ENCODE results near the gene TMEM220.
A peak's percentile ranks its signal among the peaks of the same experiment; 100 is the strongest.

GRCh38 chr17:10697092-10698081 is 32.4 kb downstream of the TMEM220 start, which contains the start of the genes ADPRM and SCO1:
- TF ChIP-seq CTCF (IDR thresholded peaks at IDR 0.05), result peak; percentile 54
- no peak for TF ChIP-seq EZH2 (IDR thresholded peaks at IDR 0.05)
- no peak for TF ChIP-seq EZH2phosphoT487 (IDR thresholded peaks at IDR 0.05)
